ENCODE data around the gene LDAF1. TPM values are rescaled to one million over a fixed set of nuclear protein-coding genes. Genes with fewer than 3 reads are reported as not detected.

Gene LDAF1
- total RNA-seq, 1 donor from 2014 or later: 82.9 TPM

GRCh38 chr16:21208446-21209230 lies 50.2 kb downstream of the LDAF1 start:
- no peak for DNase-seq (ENCODE audit: low read depth)
- no peak overlapping the region for H3K4me3 ChIP-seq (ENCODE audit: low read depth, low read length)
- H3K36me3 ChIP-seq (ENCODE audit: control insufficient read depth, insufficient read depth, low read length): no peaks in the 10 kb centered on the region
- TF ChIP-seq, protein P1, sequence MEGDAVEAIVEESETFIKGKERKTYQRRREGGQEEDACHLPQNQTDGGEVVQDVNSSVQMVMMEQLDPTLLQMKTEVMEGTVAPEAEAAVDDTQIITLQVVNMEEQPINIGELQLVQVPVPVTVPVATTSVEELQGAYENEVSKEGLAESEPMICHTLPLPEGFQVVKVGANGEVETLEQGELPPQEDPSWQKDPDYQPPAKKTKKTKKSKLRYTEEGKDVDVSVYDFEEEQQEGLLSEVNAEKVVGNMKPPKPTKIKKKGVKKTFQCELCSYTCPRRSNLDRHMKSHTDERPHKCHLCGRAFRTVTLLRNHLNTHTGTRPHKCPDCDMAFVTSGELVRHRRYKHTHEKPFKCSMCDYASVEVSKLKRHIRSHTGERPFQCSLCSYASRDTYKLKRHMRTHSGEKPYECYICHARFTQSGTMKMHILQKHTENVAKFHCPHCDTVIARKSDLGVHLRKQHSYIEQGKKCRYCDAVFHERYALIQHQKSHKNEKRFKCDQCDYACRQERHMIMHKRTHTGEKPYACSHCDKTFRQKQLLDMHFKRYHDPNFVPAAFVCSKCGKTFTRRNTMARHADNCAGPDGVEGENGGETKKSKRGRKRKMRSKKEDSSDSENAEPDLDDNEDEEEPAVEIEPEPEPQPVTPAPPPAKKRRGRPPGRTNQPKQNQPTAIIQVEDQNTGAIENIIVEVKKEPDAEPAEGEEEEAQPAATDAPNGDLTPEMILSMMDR (IDR thresholded peaks at IDR 0.05; ENCODE audit: insufficient read depth, low read length, poor library complexity, severe bottlenecking): no peak
- no peaks in the 10 kb centered on the region for H3K27me3 ChIP-seq (ENCODE audit: control insufficient read depth, insufficient read depth, low read length)

- no peak for DNase-seq (ENCODE audit: low read depth)
- Histone ChIP-seq H3K36me3 (ENCODE audit: control insufficient read depth, insufficient read depth, low read length) (no peaks in the 10 kb centered on the region), H3K27me3 (ENCODE audit: control insufficient read depth, insufficient read depth, low read length) (no peaks in the 10 kb centered on the region), H3K4me3 (ENCODE audit: low read depth, low read length) (no peak within 1 kb of the TSS)
- TF ChIP-seq, protein P1 (IDR thresholded peaks at IDR 0.05; ENCODE audit: insufficient read depth, low read length, poor library complexity, severe bottlenecking): no peak
These were observed 53.0 kb downstream of the LDAF1 start, which contains the start of gene ZP2 for GRCh38 chr16:21211486-21211885. TSS of gene ZP2 (minus strand) at chr16:21211574. CDS start at chr16:21211547, 27 bp downstream.

DNA sequence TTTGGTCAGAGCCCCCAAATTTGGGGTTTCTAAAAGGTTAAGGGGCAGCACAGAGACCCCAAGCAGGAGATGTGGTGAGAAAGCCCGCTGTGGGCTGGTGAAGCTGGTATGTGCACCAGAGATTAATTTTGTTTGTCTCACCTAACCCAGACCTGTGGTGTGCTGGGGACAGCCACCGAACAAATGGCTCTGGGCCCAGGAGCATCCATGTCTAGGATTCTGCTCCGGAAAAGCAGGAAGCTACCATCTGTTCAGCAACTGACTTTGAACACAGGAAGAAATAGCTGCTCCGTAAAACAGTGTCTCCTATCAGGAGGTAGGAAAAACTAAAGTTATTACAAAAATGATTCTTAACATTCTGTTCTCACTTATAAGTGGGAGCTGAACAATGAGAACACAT lies 55.6 kb downstream of the LDAF1 start:
- TF ChIP-seq, protein P1 (IDR thresholded peaks at IDR 0.05; ENCODE audit: insufficient read depth, low read length, poor library complexity, severe bottlenecking): no peak

DNA sequence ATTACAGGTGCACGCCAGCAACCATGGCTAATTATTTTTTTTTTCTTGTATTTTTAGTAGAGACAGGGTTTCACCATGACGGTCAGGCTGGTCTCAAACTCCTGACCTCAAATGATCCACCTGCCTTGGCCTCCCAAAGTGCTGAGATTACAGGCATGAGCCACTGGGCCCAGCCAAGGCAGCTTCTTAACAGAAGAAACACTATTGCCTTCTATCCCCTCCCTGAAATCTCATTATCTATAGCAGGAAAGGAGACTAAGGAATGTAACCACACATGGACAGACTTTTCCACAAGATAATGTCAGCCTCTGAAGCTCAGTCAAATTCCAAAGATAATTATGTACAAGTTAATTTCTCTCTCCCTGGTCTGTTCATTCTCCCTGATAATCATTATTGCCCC lies 58.6 kb downstream of the LDAF1 start:
- no peak for DNase-seq (ENCODE audit: low read depth)
- no peaks in the 10 kb centered on the region for H3K27me3 ChIP-seq (ENCODE audit: control insufficient read depth, insufficient read depth, low read length)
- H3K4me3 ChIP-seq (ENCODE audit: low read depth, low read length): no peak overlapping the region
- TF ChIP-seq, protein P1 (IDR thresholded peaks at IDR 0.05; ENCODE audit: insufficient read depth, low read length, poor library complexity, severe bottlenecking): no peak
- H3K36me3 ChIP-seq (ENCODE audit: control insufficient read depth, insufficient read depth, low read length): no peaks in the 10 kb centered on the region

More for the DNA sequence above, 55.6 kb downstream of the LDAF1 start:
- Histone ChIP-seq H3K4me3 (ENCODE audit: low read depth, low read length) (no peak overlapping the region), H3K36me3 (ENCODE audit: control insufficient read depth, insufficient read depth, low read length) (no peaks in the 10 kb centered on the region), H3K27me3 (ENCODE audit: control insufficient read depth, insufficient read depth, low read length) (no peaks in the 10 kb centered on the region)
- DNase-seq (ENCODE audit: low read depth): no peak

GRCh38 chr16:21218153-21218552 lies 59.7 kb downstream of the LDAF1 start:
- TF ChIP-seq, protein P1 (IDR thresholded peaks at IDR 0.05; ENCODE audit: insufficient read depth, low read length, poor library complexity, severe bottlenecking): no peak
- H3K27me3 ChIP-seq (ENCODE audit: control insufficient read depth, insufficient read depth, low read length): no peaks in the 10 kb centered on the region
- no peaks in the 10 kb centered on the region for H3K36me3 ChIP-seq (ENCODE audit: control insufficient read depth, insufficient read depth, low read length)
- no peak overlapping the region for H3K4me3 ChIP-seq (ENCODE audit: low read depth, low read length)
- peak; percentile 10 for DNase-seq (ENCODE audit: low read depth)

DNA sequence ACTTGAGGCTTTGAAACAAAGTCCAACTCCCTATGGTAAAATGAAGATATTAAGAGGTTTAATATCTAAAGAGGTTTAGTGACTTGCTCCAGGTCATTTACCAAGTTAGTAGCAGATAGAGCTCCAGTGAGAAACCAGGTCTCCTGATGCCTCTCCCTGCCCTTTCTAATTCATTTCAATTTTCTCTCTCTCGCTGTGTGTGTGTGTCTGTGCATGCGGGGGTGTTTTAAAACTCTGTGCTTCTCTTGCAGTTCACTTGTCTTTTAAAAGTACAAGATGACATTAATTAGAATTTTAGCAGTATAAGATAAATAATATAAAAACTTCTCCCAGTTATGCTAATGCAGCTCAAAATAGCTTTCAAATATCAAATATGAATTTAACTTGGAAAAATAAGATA lies 61.1 kb downstream of the LDAF1 start:
- TF ChIP-seq, protein P1 (IDR thresholded peaks at IDR 0.05; ENCODE audit: insufficient read depth, low read length, poor library complexity, severe bottlenecking): no peak
- Histone ChIP-seq H3K36me3 (ENCODE audit: control insufficient read depth, insufficient read depth, low read length) (no peaks in the 10 kb centered on the region), H3K27me3 (ENCODE audit: control insufficient read depth, insufficient read depth, low read length) (no peaks in the 10 kb centered on the region), H3K4me3 (ENCODE audit: low read depth, low read length) (no peak overlapping the region)
- no peak for DNase-seq (ENCODE audit: low read depth)

All from kidney epithelial cell (primary cell).